Gastrocnemius medialis (tissue), 4 donors: ENCODE results near the gene NPFF. TPM values are rescaled to one million over a fixed set of nuclear protein-coding genes. Genes with fewer than 3 reads are reported as not detected.

Source experiments
- ATAC-seq, 2 donors: fragments of 150-250 bp; one replicate each; pipeline ENCODE4 v1.9.1; 2016
- DNase-seq, 2 donors: peaks; one replicate each; pipeline ENCODE4 v3.0.0-alpha.2; 2019
- H3K27ac ChIP-seq, 4 donors: fragments of 200-600 bp; sonication (generic); 1 replicate in 1 of 4; 2 replicates in 3 of 4; pipeline ENCODE4 v1.5.1; 2016 to 2018; ENCODE audit warnings: mild to moderate bottlenecking in 2 of 4, moderate library complexity in 1 of 4
- H3K27me3 ChIP-seq, 3 donors: fragments of 200-600 bp; sonication (generic) in 2 of 3; 1 replicate in 1 of 3; 2 replicates in 2 of 3; pipeline versions ENCODE4 v1.5.1 to v1.6.0; 2016 to 2019; ENCODE audit warnings: mild to moderate bottlenecking in 1 of 3, moderate library complexity in 1 of 3
- H3K36me3 ChIP-seq, 2 donors: fragments of 200-600 bp; sonication (generic) in 1 of 2; one replicate each; pipeline ENCODE4 v1.5.1; 2017 to 2018
- H3K4me1 ChIP-seq, 2 donors: fragments of 200-600 bp; sonication (generic) in 1 of 2; one replicate each; pipeline ENCODE4 v1.5.1; 2016 to 2017; ENCODE audit warnings: mild to moderate bottlenecking in 2 of 2
- H3K4me3 ChIP-seq, 4 donors: fragments of 200-600 bp; sonication (generic) in 3 of 4; 1 replicate in 1 of 4; 2 replicates in 3 of 4; pipeline ENCODE4 v1.5.1; 2016 to 2019; ENCODE audit warnings: mild to moderate bottlenecking in 2 of 4
- H3K9me3 ChIP-seq, 3 donors: fragments of 200-600 bp; sonication (generic) in 2 of 3; 1 replicate in 1 of 3; 2 replicates in 2 of 3; pipeline ENCODE4 v1.5.1; 2016 to 2019
- in situ Hi-C, 4 donors: fragments of 200-750 bp; cut with MboI; loops; one replicate each; pipeline versions ENCODE4 v1.15.0 to v1.8.0; 2017; ENCODE audit warnings: low sequenced_read_pairs in 4 of 4
- intact Hi-C: fragments of 100-400 bp; cut with DNase I; formaldehyde crosslinking; loops from one replicate; pipeline ENCODE4 v1.15.1; 2023; ENCODE audit warnings: low total_unique reads
- total RNA-seq, 4 donors: library from RNA; depleted of rRNA; stranded (reverse); fragments of >200 nt; gene quantifications; one replicate each; pipeline versions ENCODE4 v1.1.0 to v1.2.3, GENCODE V29; 2016
- TF ChIP-seq, protein P1 (sequence below), 5 experiments: fragments of 450-650 bp in 3 of 5; fragments of 200-600 bp in 2 of 5; sonication (generic) in 2 of 5; IDR thresholded peaks in 4 of 5; conservative IDR thresholded peaks in 1 of 5; 1 replicate in 4 of 5; 2 replicates in 1 of 5; pipeline ENCODE4 v1.5.1; 2016 to 2019; ENCODE audit warnings: antibody characterized with exemption in 5 of 5, mild to moderate bottlenecking in 3 of 5, moderate library complexity in 3 of 5

Gene NPFF
- total RNA-seq, 4 donors from 2014 or later = not detected

DNA sequence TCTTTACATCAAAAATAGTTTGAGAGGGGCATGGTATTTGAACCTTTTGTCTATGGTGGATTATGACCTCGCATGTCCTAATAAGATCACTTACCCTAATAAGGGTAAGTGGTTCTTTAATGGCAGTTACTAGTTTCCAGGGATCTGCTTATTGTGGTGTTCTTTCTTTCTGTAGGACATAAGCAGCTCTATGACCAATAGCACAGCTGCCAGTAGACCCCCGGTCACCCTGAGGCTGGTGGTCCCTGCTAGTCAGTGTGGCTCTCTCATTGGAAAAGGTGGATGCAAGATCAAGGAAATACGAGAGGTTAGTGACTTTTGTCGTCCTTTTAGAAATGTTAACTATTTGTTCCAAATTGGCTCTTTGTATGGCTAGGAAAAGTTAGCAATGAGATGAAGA is 48.2 kb downstream of the NPFF start:
- intact Hi-C loops (loop anchor here (10.0 kb wide), 1 partner anchor 404 kb away; the partner anchor contains the start of gene TNS2), in situ Hi-C loops (no loop called here)
- H3K4me1 ChIP-seq = peaks cover 61 to 63% of the 10 kb centered on the region in 2 donors

More for the DNA sequence above, 48.2 kb downstream of the NPFF start:
- TF ChIP-seq, protein P1, sequence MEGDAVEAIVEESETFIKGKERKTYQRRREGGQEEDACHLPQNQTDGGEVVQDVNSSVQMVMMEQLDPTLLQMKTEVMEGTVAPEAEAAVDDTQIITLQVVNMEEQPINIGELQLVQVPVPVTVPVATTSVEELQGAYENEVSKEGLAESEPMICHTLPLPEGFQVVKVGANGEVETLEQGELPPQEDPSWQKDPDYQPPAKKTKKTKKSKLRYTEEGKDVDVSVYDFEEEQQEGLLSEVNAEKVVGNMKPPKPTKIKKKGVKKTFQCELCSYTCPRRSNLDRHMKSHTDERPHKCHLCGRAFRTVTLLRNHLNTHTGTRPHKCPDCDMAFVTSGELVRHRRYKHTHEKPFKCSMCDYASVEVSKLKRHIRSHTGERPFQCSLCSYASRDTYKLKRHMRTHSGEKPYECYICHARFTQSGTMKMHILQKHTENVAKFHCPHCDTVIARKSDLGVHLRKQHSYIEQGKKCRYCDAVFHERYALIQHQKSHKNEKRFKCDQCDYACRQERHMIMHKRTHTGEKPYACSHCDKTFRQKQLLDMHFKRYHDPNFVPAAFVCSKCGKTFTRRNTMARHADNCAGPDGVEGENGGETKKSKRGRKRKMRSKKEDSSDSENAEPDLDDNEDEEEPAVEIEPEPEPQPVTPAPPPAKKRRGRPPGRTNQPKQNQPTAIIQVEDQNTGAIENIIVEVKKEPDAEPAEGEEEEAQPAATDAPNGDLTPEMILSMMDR (IDR thresholded peaks at IDR 0.05 in 4 of 5, conservative IDR thresholded peaks at IDR 0.05 in 1 of 5) = no peak
- ATAC-seq = no peak
- Histone ChIP-seq H3K27me3 (no peaks in the 10 kb centered on the region), H3K4me3 (no peak overlapping the region), H3K9me3 (no peaks in the 10 kb centered on the region), H3K36me3 (peaks cover 3 to 100% of the 10 kb centered on the region in 2 donors), H3K27ac (peak overlapping the region in 3 of 4 donors; percentile 19 to 84 (median 75))
- no peak for DNase-seq

Other genes starting within 250 kb of the NPFF start
- gene ESPL1, start 239.2 kb downstream of the NPFF start, total RNA-seq = under 1 TPM in 3 of 4 donors, not detected in 1; 0.20 to 0.44 (median 0.24) TPM
- 100 to 1,000 TPM; 341 to 464 (median 358) TPM for gene PFDN5, start 211.9 kb downstream of the NPFF start, total RNA-seq
- 10 to 100 TPM; 43.4 to 51.0 (median 46.0) TPM for gene MYG1, start 207.8 kb downstream of the NPFF start, total RNA-seq
- 10 to 100 TPM; 30.5 to 47.9 (median 38.5) TPM for gene AAAS, start 185.9 kb downstream of the NPFF start, total RNA-seq
- not detected for gene SP7, start 171.1 kb downstream of the NPFF start, total RNA-seq
- 10 to 100 TPM; 44.9 to 61.9 (median 48.0) TPM for gene SP1, start 127.3 kb downstream of the NPFF start, total RNA-seq
- 1 to 10 TPM in 2 of 4 donors, not detected in 2; 1.0 to 1.4 TPM for gene AMHR2, start 83.6 kb downstream of the NPFF start, total RNA-seq
- gene PRR13, start 65.8 kb downstream of the NPFF start, total RNA-seq = 10 to 100 TPM; 40.3 to 90.4 (median 74.2) TPM
- gene PCBP2, start 55.4 kb downstream of the NPFF start, total RNA-seq = 100 to 1,000 TPM; 113 to 257 (median 191) TPM
- 1 to 10 TPM; 1.1 to 9.9 (median 3.8) TPM for gene MAP3K12, start 8.0 kb downstream of the NPFF start, total RNA-seq
- 10 to 100 TPM in 2 of 4 donors, 1 to 10 TPM in 2; 6.8 to 17.4 (median 11.6) TPM for gene TARBP2, start 6.2 kb downstream of the NPFF start, total RNA-seq
- 10 to 100 TPM; 21.9 to 47.9 (median 26.3) TPM for gene ATF7, start 118.9 kb upstream of the NPFF start, total RNA-seq
- 100 to 1,000 TPM; 428 to 714 (median 580) TPM for gene ATP5MC2, start 168.6 kb upstream of the NPFF start, total RNA-seq
- 100 to 1,000 TPM; 158 to 385 (median 239) TPM for gene CALCOCO1, start 220.0 kb upstream of the NPFF start, total RNA-seq
- not detected for gene CISTR, start 244.5 kb upstream of the NPFF start, total RNA-seq